ENCODE data around the gene MAML3. TPM values are rescaled to one million over a fixed set of nuclear protein-coding genes. Genes with fewer than 3 reads are reported as not detected.

Gene MAML3
- total RNA-seq, 4 donors from 2014 or later = 2.4 to 50.5 (median 17.8) TPM

DNA sequence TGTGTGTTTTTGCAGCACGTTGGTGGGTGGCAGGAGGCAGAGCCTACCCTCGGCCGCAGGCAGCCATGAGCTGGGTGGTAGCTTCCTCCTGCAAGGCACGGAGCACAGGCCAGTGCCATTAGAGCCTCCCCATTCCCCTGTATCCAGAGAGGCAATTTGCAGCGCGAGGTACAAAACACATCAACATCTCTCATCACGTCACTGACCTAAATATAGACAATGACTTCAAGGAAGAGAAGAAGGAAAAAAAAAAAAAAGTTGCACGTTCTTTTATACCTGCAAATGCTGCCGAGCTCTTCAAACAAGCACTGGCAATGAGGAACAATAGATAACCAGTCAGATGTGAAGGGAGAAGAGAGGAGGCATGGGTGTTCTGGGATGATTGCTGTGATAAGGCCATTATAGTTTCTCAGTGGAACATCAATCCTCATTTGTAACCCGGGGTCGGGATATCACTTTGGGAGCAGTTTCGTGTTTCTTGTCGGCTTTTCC, 328.4 kb downstream of the MAML3 start:
- intact Hi-C loops (cut with DNase I; ENCODE audit: low total_unique reads) = no loop called here

DNA sequence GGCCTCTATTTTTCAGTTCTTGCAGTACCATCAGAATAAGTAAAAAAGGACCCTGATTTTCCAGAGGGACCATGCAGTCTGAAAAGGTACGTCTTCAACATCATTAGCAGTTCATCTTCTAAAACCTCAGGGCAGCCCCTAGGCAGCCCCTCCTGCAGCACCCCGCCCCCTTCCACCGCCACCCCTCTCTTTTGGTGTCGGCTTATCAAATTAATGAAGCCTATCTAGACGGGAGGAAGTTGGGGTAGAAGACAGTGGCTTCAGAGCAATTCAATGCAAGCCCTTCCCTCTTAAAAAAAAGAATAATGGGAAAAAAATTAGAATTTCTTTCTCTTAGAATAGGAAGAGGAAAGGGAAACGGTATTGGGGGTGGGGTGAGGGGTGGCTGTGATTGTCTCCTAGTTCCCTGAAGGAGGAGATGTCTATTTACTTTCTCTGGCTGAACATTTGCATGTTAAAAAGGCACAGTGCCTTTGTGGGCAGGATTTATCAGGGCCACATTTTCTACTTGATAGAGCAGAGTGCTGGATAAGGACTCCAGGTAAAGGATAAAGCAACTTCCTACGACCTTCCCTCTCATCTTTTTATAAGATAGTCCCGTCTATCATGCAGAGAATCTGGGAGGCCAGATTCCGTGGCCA, 329.0 kb downstream of the MAML3 start:
- TF ChIP-seq POLR2A (IDR thresholded peaks at IDR 0.05) = no peak
- TF ChIP-seq, protein P1, sequence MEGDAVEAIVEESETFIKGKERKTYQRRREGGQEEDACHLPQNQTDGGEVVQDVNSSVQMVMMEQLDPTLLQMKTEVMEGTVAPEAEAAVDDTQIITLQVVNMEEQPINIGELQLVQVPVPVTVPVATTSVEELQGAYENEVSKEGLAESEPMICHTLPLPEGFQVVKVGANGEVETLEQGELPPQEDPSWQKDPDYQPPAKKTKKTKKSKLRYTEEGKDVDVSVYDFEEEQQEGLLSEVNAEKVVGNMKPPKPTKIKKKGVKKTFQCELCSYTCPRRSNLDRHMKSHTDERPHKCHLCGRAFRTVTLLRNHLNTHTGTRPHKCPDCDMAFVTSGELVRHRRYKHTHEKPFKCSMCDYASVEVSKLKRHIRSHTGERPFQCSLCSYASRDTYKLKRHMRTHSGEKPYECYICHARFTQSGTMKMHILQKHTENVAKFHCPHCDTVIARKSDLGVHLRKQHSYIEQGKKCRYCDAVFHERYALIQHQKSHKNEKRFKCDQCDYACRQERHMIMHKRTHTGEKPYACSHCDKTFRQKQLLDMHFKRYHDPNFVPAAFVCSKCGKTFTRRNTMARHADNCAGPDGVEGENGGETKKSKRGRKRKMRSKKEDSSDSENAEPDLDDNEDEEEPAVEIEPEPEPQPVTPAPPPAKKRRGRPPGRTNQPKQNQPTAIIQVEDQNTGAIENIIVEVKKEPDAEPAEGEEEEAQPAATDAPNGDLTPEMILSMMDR (IDR thresholded peaks at IDR 0.05) = no peak

More for the DNA sequence above, 328.4 kb downstream of the MAML3 start:
- Histone ChIP-seq H3K27me3 (no peaks in the 10 kb centered on the region), H3K4me1 (no peaks in the 10 kb centered on the region), H3K4me3 (no peak overlapping the region), H3K36me3 (no peaks in the 10 kb centered on the region), H3K27ac (peak overlapping the region in 1 of 2 donors; percentile 35), H3K9me3 (no peaks in the 10 kb centered on the region)
- no peak for DNase-seq
- TF ChIP-seq, protein P1 (IDR thresholded peaks at IDR 0.05) = no peak
- no peak for TF ChIP-seq POLR2A (IDR thresholded peaks at IDR 0.05)

DNA sequence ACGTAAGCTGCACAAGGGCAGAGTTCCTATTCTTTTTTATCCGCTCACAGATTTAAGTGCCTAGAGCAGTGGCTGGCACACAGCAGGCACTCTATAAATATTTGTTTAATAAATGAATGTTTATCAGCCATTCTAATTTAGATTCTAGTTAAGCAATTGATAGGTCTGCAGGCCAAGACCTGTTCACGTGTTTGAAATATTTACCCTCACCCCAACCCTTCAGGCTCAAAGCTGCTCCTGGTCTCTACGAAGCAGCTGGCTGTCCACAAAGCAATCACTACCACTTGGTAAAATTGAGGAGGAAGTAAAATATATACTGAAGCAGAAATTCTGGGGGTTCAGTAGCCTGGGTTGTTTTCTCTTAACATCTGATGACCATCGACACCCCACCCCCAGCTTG, 330.2 kb downstream of the MAML3 start:
- Histone ChIP-seq H3K36me3 (no peaks in the 10 kb centered on the region), H3K4me1 (no peaks in the 10 kb centered on the region), H3K27ac (no peak overlapping the region), H3K27me3 (no peaks in the 10 kb centered on the region), H3K9me3 (no peaks in the 10 kb centered on the region), H3K4me3 (no peak overlapping the region)
- no peak for DNase-seq
- TF ChIP-seq, protein P1 (IDR thresholded peaks at IDR 0.05) = no peak
- TF ChIP-seq POLR2A (IDR thresholded peaks at IDR 0.05) = no peak
- intact Hi-C loops (cut with DNase I; ENCODE audit: low total_unique reads) = no loop called here

More for the DNA sequence above, 329.0 kb downstream of the MAML3 start:
- DNase-seq = no peak
- no peaks in the 10 kb centered on the region for H3K36me3 ChIP-seq
- no peaks in the 10 kb centered on the region for H3K4me1 ChIP-seq
- intact Hi-C loops (cut with DNase I; ENCODE audit: low total_unique reads) = no loop called here
- H3K4me3 ChIP-seq = no peak overlapping the region
- no peaks in the 10 kb centered on the region for H3K27me3 ChIP-seq
- peak overlapping the region in 1 of 2 donors; percentile 35 for H3K27ac ChIP-seq
- H3K9me3 ChIP-seq = no peaks in the 10 kb centered on the region

DNA sequence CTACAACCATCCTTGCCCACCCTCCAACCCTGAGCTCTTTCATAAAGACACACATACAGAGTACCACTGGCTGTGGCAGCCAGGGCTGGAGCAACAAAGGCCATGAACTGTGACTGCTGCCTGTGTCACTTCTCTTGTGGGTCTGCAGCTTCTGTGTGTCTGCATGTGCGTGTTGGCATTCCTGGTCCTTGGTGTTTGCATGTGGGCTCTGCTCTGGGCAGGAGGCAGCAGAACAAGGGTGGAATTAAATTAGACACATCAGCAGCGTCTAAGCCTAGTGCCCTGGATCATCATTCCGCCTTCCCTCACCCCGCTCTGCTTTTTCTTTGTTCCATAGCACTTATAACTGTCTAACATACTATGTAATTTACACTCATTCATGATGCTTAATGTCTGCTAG, 330.6 kb downstream of the MAML3 start:
- no peaks in the 10 kb centered on the region for H3K36me3 ChIP-seq
- no peak overlapping the region for H3K27ac ChIP-seq
- H3K9me3 ChIP-seq = no peaks in the 10 kb centered on the region
- no peak overlapping the region for H3K4me3 ChIP-seq
- TF ChIP-seq POLR2A (IDR thresholded peaks at IDR 0.05) = no peak
- TF ChIP-seq, protein P1 (IDR thresholded peaks at IDR 0.05) = no peak
- intact Hi-C loops (cut with DNase I; ENCODE audit: low total_unique reads) = no loop called here
- H3K27me3 ChIP-seq = no peaks in the 10 kb centered on the region
- H3K4me1 ChIP-seq = no peaks in the 10 kb centered on the region
- DNase-seq = no peak

DNA sequence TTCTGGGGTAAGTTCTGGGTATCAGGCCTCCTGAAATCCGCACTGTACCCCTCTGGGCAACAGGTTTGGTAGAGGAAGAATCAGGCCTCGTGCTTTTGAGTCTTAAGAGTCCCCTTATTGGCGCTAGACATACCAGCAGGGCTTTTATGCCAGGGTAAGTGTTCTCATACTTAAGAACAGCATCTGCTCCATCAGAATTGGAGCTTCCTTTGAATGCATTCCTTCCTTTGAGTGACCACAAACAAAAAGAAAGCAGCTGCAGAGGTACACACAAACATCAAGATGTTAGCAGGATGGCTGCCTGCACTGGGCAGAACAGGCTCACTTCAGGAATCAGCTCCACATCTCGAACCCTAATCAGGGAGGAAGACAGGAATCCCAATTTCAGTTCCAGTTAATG, 331.6 kb downstream of the MAML3 start:
- no peaks in the 10 kb centered on the region for H3K27me3 ChIP-seq
- intact Hi-C loops (cut with DNase I; ENCODE audit: low total_unique reads) = no loop called here
- TF ChIP-seq, protein P1 (IDR thresholded peaks at IDR 0.05) = no peak
- TF ChIP-seq POLR2A (IDR thresholded peaks at IDR 0.05) = no peak

More for the DNA sequence above, 331.6 kb downstream of the MAML3 start:
- no peaks in the 10 kb centered on the region for H3K36me3 ChIP-seq
- no peak overlapping the region for H3K4me3 ChIP-seq
- no peaks in the 10 kb centered on the region for H3K4me1 ChIP-seq
- no peak overlapping the region for H3K27ac ChIP-seq
- no peak for DNase-seq
- no peaks in the 10 kb centered on the region for H3K9me3 ChIP-seq

Measured in uterus (tissue), 4 donors.